KOPT-K1 (cell line): ENCODE results near the gene TMEM8B.

Experiments used
- H3K27ac ChIP-seq: fragments of 200-600 bp; sonication (generic); 2 replicates; pipeline ENCODE4 v1.5.1; 2016; ENCODE audit warnings: antibody characterized with exemption, mild to moderate bottlenecking, low read depth, low read length; ENCODE audit not compliant: poor library complexity, severe bottlenecking
- H3K36me3 ChIP-seq: fragments of 200-600 bp; sonication (generic); 2 replicates; pipeline ENCODE4 v1.5.1; 2017; ENCODE audit warnings: antibody characterized with exemption, mild to moderate bottlenecking, low read length, moderate library complexity; ENCODE audit not compliant: insufficient read depth
- H3K9me3 ChIP-seq: fragments of 200-600 bp; sonication (generic); 2 replicates; pipeline ENCODE4 v1.5.1; 2017; ENCODE audit warnings: antibody characterized with exemption, low read length, mild to moderate bottlenecking; ENCODE audit not compliant: insufficient read depth, poor library complexity, severe bottlenecking

TMEM8B gene

DNA sequence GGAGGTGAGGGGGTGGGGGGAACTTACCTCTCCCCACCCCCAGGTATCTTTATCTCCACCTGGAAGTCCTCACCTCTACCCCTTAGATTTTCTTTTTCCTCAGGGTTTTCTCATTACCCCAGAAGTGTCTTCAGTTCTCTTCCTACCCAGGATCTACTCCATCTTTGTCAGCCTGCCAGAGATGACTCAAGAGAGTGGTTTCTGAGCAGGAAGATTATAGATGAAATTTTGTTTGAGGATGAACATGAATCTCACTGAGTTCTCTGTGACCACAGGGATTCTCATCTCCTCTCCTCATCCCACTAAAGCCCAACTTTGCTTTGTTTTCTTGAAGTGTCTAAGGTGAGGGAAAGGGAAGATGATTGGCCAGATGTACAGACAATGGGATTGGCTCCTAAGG, 9.0 kb upstream of the TMEM8B start:
- Histone ChIP-seq H3K36me3 (no peaks in the 10 kb centered on the region), H3K9me3 (no peaks in the 10 kb centered on the region), H3K27ac (no peak overlapping the region)

DNA sequence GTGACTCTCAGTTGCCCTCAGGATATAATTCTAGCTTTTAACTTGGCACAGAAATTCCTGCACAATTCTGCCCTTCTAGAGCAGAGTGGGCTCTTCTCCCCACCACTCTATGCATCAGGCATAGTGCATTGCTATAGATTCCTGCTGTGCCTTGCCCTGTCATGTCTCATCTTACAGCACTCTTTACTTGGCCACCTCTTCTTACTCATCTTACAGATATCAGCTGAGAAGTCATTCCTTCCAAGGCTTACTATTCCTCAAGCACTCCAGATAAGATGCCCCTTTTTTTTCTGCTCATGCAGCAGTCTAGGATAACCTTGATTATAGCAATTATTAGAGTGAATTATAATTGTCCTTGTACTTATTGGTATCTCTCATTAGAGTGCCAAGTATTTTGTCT, 6.1 kb upstream of the TMEM8B start:
- no peaks in the 10 kb centered on the region for H3K9me3 ChIP-seq
- no peaks in the 10 kb centered on the region for H3K36me3 ChIP-seq
- no peak overlapping the region for H3K27ac ChIP-seq

DNA sequence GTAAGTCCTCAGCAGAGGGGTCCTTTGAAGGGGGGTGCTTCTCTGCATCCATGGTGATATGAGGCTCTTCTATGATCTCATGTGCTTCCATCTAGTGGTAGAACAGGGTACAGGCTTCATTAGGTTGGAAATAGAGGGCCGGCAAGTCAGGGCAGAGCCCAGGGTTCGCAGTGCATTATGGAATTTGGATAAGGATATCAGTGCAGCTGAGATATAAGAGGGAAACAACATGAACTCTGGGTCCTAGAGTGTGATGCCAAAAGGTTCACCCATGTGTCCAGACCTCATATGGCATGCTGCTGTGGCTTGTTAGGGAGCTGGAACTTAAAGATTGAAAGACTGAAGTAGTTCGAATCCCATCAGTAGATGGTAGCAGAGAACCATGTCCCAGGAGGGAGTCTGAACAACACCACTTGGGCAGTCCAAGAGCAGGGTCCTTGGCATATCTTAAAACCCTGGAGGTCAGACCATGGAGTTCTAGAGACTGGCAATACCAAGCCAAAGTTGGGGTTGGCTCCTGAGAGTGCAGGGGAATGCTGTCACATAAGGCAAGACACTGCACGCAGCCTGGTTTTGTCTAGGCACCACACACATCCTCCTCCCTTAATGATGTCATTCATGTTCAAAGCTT, 2.8 kb upstream of the TMEM8B start:
- H3K9me3 ChIP-seq = no peaks in the 10 kb centered on the region
- H3K27ac ChIP-seq = no peak overlapping the region
- H3K36me3 ChIP-seq = no peaks in the 10 kb centered on the region

DNA sequence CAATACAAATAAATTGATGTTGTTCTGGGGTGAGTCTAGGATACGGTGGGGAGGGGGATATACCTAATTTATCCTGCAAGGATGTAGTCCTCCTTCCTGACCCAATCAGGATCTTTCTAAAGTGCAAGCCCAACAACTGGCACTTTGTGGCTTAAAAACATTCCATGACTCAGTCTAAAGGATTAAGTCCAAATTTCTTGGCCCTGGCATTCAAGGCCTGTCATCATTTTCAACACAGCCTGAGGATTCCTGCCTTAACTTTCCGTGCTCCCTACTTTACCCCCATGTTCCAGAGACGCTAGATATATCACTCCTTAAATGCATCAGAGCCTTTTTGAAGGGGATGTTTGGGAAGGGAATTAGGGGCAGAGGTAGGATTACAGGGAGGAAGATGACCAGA, 1.5 kb upstream of the TMEM8B start:
- Histone ChIP-seq H3K27ac (no peak overlapping the region), H3K9me3 (no peaks in the 10 kb centered on the region), H3K36me3 (no peaks in the 10 kb centered on the region)

DNA sequence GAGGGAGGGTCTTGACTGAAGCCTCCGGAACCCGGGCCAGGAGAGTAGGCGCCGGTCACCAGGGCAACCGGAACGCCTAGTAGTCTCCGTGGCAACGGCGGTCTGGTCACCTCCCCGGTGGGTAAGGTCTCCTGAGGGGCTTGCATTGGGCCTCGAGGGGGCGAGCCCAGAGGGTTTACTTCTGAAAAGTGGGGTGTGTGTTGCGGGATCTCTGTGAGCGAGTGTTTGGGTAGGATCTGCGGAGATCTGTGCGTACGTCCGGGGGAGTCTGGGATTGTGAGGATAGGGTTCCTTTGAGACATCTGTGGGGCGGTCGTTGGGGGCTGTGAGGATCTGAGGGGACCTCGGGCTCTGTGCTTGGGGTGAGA, 328 bp upstream of the TMEM8B start, which contains the start of gene FAM221B:
Gene FAM221B (minus strand): TSS at position 17 of the 368 bp plus-strand sequence. CDS start 2,571 bp downstream, outside the sequence.
- H3K9me3 ChIP-seq = no peaks in the 10 kb centered on the region
- H3K27ac ChIP-seq = peak within 1 kb of the TSS; percentile 48
- H3K36me3 ChIP-seq = no peaks in the 10 kb centered on the region

DNA sequence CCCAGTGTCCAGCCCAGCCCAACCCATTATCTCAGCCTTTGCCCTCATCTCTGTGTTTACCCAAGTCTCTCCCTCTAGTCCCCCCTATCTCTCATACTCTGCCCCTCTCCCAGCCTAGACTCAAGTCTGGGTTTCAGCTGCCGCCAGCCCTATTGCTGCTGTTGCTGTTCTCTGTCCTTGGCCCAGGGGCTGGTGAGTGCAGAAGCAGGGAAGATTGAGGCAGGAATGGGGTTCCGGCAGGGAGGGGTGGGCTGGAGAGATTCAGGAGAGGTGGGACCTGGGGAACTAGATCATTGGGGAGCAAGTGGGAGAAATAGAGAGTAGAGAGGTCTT, 702 bp downstream of the TMEM8B start:
- H3K27ac ChIP-seq = peak overlapping the region; percentile 48
- H3K9me3 ChIP-seq = no peaks in the 10 kb centered on the region
- no peaks in the 10 kb centered on the region for H3K36me3 ChIP-seq

DNA sequence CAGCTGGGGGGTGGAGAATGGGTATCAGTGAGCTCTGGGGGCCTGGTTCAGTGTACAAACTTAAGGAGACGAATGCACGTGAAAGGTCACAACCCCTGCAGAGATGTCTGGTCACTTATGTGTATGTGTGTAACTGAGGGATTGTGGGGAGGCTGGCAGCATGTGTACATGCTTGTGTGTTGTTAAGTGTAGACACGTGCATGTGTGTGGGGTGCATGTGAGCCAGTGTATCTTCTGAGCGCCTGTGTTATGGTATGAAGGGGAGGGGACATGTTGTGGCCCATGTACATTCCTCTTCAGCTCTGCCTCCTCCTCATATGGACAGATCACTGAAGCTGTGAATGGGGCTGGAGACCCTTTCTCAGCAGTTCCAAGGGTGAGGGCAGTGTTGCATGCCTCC, 2.0 kb downstream of the TMEM8B start:
- Histone ChIP-seq H3K36me3 (no peaks in the 10 kb centered on the region), H3K27ac (no peak overlapping the region), H3K9me3 (no peaks in the 10 kb centered on the region)

DNA sequence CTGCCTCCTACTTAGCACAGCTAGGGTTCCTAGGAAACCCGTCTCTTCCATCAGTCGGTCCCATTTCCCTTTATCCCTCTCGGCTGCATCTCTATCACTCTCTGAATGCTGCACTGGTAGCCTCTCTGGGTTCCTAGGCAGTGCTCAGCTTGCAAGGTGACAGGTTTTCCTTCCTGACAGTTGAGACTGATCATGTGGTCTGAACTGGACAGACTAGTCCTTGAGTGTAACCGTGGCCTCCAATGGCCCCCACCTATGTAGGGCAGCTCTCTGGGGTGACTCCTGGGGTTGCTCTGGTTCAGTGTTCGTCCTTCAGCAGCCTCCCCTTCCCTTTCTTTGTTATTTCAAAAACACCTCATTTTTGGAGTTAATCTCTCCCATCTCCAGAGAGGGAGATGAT, 3.8 kb downstream of the TMEM8B start:
- Histone ChIP-seq H3K9me3 (no peaks in the 10 kb centered on the region), H3K36me3 (no peaks in the 10 kb centered on the region), H3K27ac (no peak overlapping the region)

DNA sequence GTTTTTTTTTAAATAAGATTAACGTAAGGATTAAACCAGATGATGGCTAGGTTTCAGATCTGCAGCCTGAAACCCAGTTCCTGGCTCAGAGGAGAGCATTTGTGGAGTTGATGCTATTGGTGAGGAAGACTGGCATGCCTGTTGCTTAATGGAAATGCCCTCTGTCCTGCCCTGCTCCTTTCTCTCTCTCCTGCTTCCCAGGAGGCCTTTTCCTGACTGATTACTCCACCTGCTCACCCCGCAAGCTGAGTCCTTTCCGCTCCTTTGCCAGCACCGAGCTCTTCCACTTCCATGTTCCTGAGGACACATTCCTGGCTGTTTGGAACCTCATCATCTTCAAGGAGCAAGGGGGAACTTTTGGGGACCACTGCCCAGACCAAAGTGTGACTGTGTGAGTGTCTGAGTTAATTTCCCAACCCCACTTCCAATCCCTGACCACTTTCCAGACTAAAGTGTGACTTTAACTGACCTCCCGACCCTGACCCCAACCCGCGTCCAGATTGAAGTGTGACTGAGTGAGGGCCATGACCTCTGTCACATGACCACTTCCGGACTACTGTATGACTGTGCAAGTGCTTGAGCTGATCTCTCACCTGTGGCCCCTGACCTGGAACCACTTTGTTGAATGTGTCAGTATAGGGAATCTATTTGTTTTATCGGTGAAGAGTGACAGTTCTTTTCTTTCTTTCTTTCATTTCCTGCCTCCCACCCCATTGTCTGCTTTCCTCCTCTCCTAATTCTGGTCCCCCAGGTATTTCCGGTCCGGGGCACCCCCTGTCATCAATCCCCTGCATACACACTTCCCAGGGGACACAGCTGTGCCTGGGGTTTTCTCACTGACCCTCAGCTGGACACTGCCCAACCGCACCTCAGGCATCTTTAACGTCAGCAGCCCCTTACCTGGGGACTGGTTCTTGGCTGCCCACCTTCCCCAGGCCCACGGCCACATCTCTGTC, 5.5 kb downstream of the TMEM8B start:
- Histone ChIP-seq H3K9me3 (no peaks in the 10 kb centered on the region), H3K27ac (no peak overlapping the region), H3K36me3 (no peaks in the 10 kb centered on the region)

DNA sequence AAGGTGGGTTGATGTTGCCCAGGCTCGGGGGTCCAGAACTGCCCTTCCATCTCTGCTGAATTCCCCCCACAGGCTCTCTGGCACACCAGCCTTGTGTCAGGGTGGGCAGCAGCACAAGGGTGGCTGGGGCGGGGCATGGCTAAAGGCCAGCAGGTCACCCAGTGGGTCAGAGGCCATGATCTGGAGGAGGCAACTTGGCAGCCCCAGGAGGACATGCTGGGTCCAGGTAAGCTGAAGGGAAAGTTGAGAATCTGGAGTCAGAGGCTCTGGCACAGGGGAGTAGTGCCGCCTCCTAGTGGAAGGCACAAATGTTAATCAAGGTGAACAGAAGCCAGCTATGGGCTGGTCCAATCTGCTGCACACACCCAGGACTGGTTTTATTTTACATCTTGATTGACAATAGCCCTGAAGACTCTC, 6.2 kb downstream of the TMEM8B start:
- H3K27ac ChIP-seq = no peak overlapping the region
- no peaks in the 10 kb centered on the region for H3K36me3 ChIP-seq
- H3K9me3 ChIP-seq = no peaks in the 10 kb centered on the region

DNA sequence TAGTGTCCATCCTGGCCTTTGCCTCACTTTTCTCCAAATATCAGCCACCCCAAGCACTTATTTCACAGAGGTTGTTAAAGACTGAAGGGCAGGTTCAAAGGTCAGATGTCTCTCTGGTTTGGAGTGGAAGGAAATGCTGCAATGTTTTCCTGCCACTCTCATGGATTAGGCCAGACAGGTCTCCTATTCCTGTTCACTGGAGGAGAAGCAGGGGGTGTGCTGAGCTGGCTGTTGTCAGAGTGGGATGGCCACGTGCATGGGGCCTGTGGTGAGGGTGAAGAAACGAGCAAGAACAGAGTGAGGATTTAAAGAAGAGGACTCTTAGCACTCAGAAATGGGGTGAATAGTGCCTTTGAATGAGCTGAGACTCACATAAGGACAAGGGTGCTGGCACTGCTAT, 6.7 kb downstream of the TMEM8B start:
- Histone ChIP-seq H3K9me3 (no peaks in the 10 kb centered on the region), H3K36me3 (no peaks in the 10 kb centered on the region), H3K27ac (no peak overlapping the region)

DNA sequence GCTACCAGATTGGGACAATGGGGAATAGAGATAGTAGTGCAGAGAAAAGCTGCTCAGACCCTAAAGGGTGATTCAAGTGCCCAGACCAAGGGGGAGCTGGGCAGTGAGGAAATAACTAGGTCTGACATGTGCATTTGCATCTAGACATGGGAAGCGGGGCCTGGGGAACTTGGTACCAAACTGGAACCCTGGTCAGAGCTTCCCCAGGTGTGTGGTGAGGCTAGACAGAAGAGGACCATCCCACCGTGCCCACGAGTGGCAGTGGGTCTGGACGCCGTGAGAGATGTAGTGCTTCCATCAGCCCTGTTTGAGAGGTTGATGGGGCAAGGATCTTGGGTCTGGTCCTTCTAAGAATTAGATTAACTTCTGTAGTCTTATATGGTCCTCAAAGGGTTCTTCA, 7.6 kb downstream of the TMEM8B start:
- no peaks in the 10 kb centered on the region for H3K36me3 ChIP-seq
- no peaks in the 10 kb centered on the region for H3K9me3 ChIP-seq
- no peak overlapping the region for H3K27ac ChIP-seq

DNA sequence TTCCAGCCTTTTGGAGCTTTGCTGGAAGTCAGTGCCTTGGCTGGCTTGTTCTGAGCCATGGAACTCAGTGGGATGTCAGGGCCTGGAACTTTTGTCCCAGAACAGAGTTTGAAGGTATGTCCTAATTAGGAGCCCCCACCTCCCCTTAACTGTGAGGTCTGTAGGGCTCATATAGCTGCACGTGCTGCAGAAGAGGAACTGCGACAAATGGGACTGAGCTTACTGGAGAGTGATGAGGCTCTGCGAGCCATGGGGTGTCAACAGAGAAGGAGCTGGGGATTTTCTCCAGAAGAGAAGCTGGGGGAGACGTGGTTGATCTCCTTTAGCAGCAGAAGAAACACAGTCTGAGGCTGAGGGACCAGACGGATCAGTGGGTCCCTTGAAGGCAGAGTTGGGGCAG, 10.9 kb downstream of the TMEM8B start:
- no peaks in the 10 kb centered on the region for H3K36me3 ChIP-seq
- no peak overlapping the region for H3K27ac ChIP-seq
- no peaks in the 10 kb centered on the region for H3K9me3 ChIP-seq

DNA sequence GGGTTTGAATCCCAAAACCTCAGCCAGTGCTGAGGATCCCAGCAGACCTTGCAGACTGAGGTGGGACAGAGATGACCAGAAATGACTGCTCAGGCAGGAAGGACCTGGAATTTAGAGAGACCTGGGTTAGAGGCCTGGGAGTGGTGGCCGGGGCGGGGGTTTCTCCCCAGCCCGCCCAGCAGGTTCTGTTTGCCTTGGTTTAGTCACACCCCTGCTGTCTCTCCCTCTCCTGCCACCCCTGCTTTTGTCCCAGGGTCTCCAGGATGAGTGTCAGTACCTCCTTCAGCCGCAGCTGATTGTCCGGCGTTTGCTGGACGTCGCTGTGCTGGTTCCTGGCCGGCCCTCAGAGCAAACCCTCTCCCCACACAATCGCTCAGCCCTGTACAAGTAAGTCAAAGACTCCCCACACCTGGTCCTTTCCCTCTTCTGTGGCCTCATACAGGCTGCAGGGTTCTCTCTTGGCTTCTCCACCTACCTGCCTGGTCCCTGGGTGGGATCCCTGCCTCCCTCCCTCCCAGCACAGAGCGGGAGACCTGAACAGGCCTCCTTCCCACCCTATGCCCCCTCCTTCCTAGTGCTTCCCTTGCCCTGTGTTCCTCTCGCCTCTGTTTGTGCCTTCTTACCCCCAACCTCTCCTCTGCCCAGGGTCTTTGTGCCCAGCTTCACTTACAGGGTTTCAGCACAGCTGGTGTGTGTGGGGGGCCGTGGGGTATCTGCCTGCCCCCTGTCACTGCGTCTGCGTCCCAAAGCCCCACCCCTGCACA, 12.0 kb downstream of the TMEM8B start:
- no peak overlapping the region for H3K27ac ChIP-seq
- no peaks in the 10 kb centered on the region for H3K9me3 ChIP-seq
- H3K36me3 ChIP-seq = no peaks in the 10 kb centered on the region

DNA sequence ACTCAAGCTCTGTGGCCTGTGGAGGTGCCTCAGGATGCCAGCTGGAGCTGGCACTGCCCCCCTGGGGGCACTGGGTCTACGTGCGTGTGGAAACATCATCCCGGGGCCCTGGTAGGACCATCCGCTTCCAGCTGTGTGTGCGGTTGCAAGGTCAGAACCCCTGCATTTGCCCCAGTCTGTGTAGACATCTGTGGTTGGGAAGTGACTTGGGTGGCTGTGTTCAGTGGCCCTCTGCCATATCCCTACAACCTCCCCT, 12.5 kb downstream of the TMEM8B start:
- Histone ChIP-seq H3K9me3 (no peaks in the 10 kb centered on the region), H3K36me3 (no peaks in the 10 kb centered on the region), H3K27ac (no peak overlapping the region)
